H9 (cell line): ENCODE results near the gene RBM34. TPM values are rescaled to one million over a fixed set of nuclear protein-coding genes. Genes with fewer than 3 reads are reported as not detected.
A peak's percentile ranks its signal among the peaks of the same experiment; 100 is the strongest.

Experiments
- DNase-seq: peaks from one replicate; pipeline ENCODE4 v3.0.0-alpha.2; 2017
- H2AFZ ChIP-seq: one replicate; pipeline ENCODE4 v1.6.1; 2013; ENCODE audit warnings: mild to moderate bottlenecking, low read length, control low read depth, moderate library complexity
- H2AK5ac ChIP-seq: 2 replicates; pipeline ENCODE4 v1.6.1; 2013; ENCODE audit warnings: low read length, control low read depth, mixed read lengths; ENCODE audit not compliant: insufficient read length
- H2BK120ac ChIP-seq: one replicate; pipeline ENCODE4 v1.6.1; 2013; ENCODE audit warnings: low read depth, mild to moderate bottlenecking, low read length, control low read depth, inconsistent platforms; ENCODE audit not compliant: poor library complexity, severe bottlenecking
- H2BK12ac ChIP-seq: 2 replicates; pipeline ENCODE4 v1.6.1; 2013; ENCODE audit warnings: low read length, control low read depth, mixed read lengths, low read depth; ENCODE audit not compliant: insufficient read length
- H2BK15ac ChIP-seq: 2 replicates; pipeline ENCODE4 v1.6.1; 2013; ENCODE audit warnings: low read depth, low read length, control low read depth
- H2BK20ac ChIP-seq: one replicate; pipeline ENCODE4 v1.6.1; 2013; ENCODE audit warnings: low read depth, mild to moderate bottlenecking, low read length, control low read depth, inconsistent platforms; ENCODE audit not compliant: poor library complexity, severe bottlenecking
- H2BK5ac ChIP-seq: 2 replicates; pipeline ENCODE4 v1.6.1; 2013; ENCODE audit warnings: low read length, control low read depth, mixed read lengths; ENCODE audit not compliant: insufficient read length
- H3K14ac ChIP-seq: 2 replicates; pipeline ENCODE4 v1.6.1; 2013; ENCODE audit warnings: low read length, control low read depth; ENCODE audit not compliant: insufficient read depth
- H3K18ac ChIP-seq: 2 replicates; pipeline ENCODE4 v1.6.1; 2013; ENCODE audit warnings: low read depth, mild to moderate bottlenecking, mixed read lengths, low read length, control low read depth; ENCODE audit not compliant: insufficient read length
- H3K23ac ChIP-seq: 2 replicates; pipeline ENCODE4 v1.6.1; 2013; ENCODE audit warnings: low read length, control low read depth, mixed read lengths, low read depth; ENCODE audit not compliant: insufficient read length
- H3K23me2 ChIP-seq: 2 replicates; pipeline ENCODE4 v1.6.1; 2013; ENCODE audit warnings: low read depth, mild to moderate bottlenecking, mixed read lengths, low read length, control low read depth; ENCODE audit not compliant: insufficient read length, poor library complexity, severe bottlenecking
- H3K27ac ChIP-seq: 2 replicates; pipeline ENCODE4 v1.5.1; 2013; ENCODE audit warnings: low read length, control low read depth, mixed read lengths, low read depth; ENCODE audit not compliant: insufficient read length
- H3K27me3 ChIP-seq: 2 replicates; pipeline ENCODE4 v1.6.1; 2013; ENCODE audit warnings: low read length, control low read depth, inconsistent platforms; ENCODE audit not compliant: insufficient read depth
- H3K4ac ChIP-seq: 2 replicates; pipeline ENCODE4 v1.6.1; 2013; ENCODE audit warnings: low read depth, mild to moderate bottlenecking, control low read depth, inconsistent platforms, low read length, moderate library complexity
- H3K4me1 ChIP-seq: 2 replicates; pipeline ENCODE4 v1.6.1; 2013; ENCODE audit warnings: low read length, control low read depth, inconsistent platforms; ENCODE audit not compliant: insufficient read depth
- H3K4me2 ChIP-seq: 2 replicates; pipeline ENCODE4 v1.6.1; 2013; ENCODE audit warnings: low read length, control low read depth, mixed read lengths; ENCODE audit not compliant: insufficient read length, insufficient read depth
- H3K56ac ChIP-seq: 2 replicates; pipeline ENCODE4 v1.6.1; 2013; ENCODE audit warnings: low read depth, mild to moderate bottlenecking, mixed read lengths, low read length, control low read depth; ENCODE audit not compliant: insufficient read length
- H3K79me1 ChIP-seq: 2 replicates; pipeline ENCODE4 v1.6.1; 2013; ENCODE audit warnings: low read depth, mild to moderate bottlenecking, moderate library complexity, low read length, control low read depth, inconsistent platforms; ENCODE audit not compliant: insufficient read depth, poor library complexity, severe bottlenecking
- H3K79me2 ChIP-seq: 2 replicates; pipeline ENCODE4 v1.6.1; 2013; ENCODE audit warnings: low read length, control low read depth, inconsistent platforms; ENCODE audit not compliant: insufficient read depth
- H3K9ac ChIP-seq: 2 replicates; pipeline ENCODE4 v1.6.1; 2013; ENCODE audit warnings: low read length, control low read depth, mixed read lengths; ENCODE audit not compliant: insufficient read length; ENCODE audit errors: extremely low read depth
- H3K9me3 ChIP-seq: one replicate; pipeline ENCODE4 v1.6.1; 2013; ENCODE audit warnings: low read depth, low read length, inconsistent platforms; ENCODE audit not compliant: control insufficient read depth
- H3T11ph ChIP-seq: one replicate; pipeline ENCODE4 v1.6.1; 2013; ENCODE audit warnings: mild to moderate bottlenecking, low read length, control low read depth, inconsistent platforms
- H4K20me1 ChIP-seq: one replicate; pipeline ENCODE4 v1.6.1; 2013; ENCODE audit not compliant: control insufficient read depth, insufficient read length, insufficient read depth
- H4K5ac ChIP-seq: 2 replicates; pipeline ENCODE4 v1.6.1; 2013; ENCODE audit warnings: low read depth, mild to moderate bottlenecking, mixed read lengths, low read length, control low read depth; ENCODE audit not compliant: insufficient read length
- H4K8ac ChIP-seq: replicated peaks from 2 replicates; pipeline ENCODE4 v1.6.1; 2013; ENCODE audit warnings: low read length, control low read depth, mixed read lengths, low read depth; ENCODE audit not compliant: insufficient read length
- H4K91ac ChIP-seq: 2 replicates; pipeline ENCODE4 v1.6.1; 2013; ENCODE audit warnings: low read depth, mild to moderate bottlenecking, moderate library complexity, mixed read lengths, low read length, control low read depth; ENCODE audit not compliant: insufficient read length
- H3K27ac Mint-ChIP-seq, 3 experiments: 2 replicates in 2 of 3; 3 replicates in 1 of 3; pipeline ENCODE4 v1.8.0; 2020 to 2021; ENCODE audit warnings: mixed read lengths in 3 of 3, mild to moderate bottlenecking in 1 of 3, moderate library complexity in 1 of 3
- H3K27me3 Mint-ChIP-seq: 2 replicates; pipeline ENCODE4 v1.8.0; 2021; ENCODE audit warnings: low read depth, mild to moderate bottlenecking, moderate library complexity, mixed read lengths
- H3K36me3 Mint-ChIP-seq, 3 experiments: 2 replicates in 2 of 3; 3 replicates in 1 of 3; pipeline ENCODE4 v1.8.0; 2020 to 2021; ENCODE audit warnings: low read depth in 3 of 3, mixed read lengths in 3 of 3; ENCODE audit not compliant: insufficient read depth in 1 of 3
- H3K4me1 Mint-ChIP-seq, 2 experiments: 2 replicates each; pipeline ENCODE4 v1.8.0; 2020; ENCODE audit warnings: mixed read lengths in 2 of 2
- H3K4me3 Mint-ChIP-seq, 2 experiments: 2 replicates in 1 of 2; 3 replicates in 1 of 2; pipeline ENCODE4 v1.8.0; 2020 to 2021; ENCODE audit warnings: mild to moderate bottlenecking in 2 of 2, mixed read lengths in 2 of 2, moderate library complexity in 1 of 2
- H3K9me3 Mint-ChIP-seq, 2 experiments: 2 replicates in 1 of 2; 3 replicates in 1 of 2; pipeline ENCODE4 v1.8.0; 2020; ENCODE audit warnings: mild to moderate bottlenecking in 2 of 2, mixed read lengths in 2 of 2, moderate library complexity in 1 of 2
- CTCF ChIP-seq: fragments of 200-600 bp; sonication (generic); conservative IDR thresholded peaks from 3 replicates; pipeline ENCODE4 v1.8.0; 2021; ENCODE audit warnings: antibody characterized with exemption, mild to moderate bottlenecking
- WGBS: extraction: QIAGEN DNeasy Blood & Tissue Kit; methylation state at CpG from one replicate; pipeline ENCODE4 v1.1.7; 2013; ENCODE audit warnings: missing lambda C conversion rate, low lambda C conversion rate, mixed read lengths; ENCODE audit not compliant: insufficient read length; ENCODE audit errors: extremely low coverage; 5-methylcytosine and 5-hydroxymethylcytosine counted together
- total RNA-seq: library from RNA; stranded (reverse); gene quantifications from 2 replicates; pipeline ENCODE4 v1.2.1, GENCODE V29; 2021

RBM34 gene
- total RNA-seq, 1 experiment from 2014 or later: 121 TPM

- Mint-ChIP-seq H3K27me3 (no peaks in the 10 kb centered on the region), H3K4me3 (no peak overlapping the region), H3K4me1 (no peaks in the 10 kb centered on the region), H3K27ac (peak overlapping the region in 1 of 3 experiments; percentile 1; a peak in 2 of 7 replicates), H3K36me3 (peaks cover 32 to 82% (median 79%) of the 10 kb centered on the region in 3 experiments; a peak in 6 of 7 replicates), H3K9me3 (no peaks in the 10 kb centered on the region)
- H2BK15ac ChIP-seq: no peak overlapping the region
- no peak overlapping the region for H2BK12ac ChIP-seq
- no peak overlapping the region for H3K9ac ChIP-seq
- H3K14ac ChIP-seq: no peak overlapping the region
- H3K4me1 ChIP-seq: no peaks in the 10 kb centered on the region
- H3K18ac ChIP-seq: no peak overlapping the region
- no peak overlapping the region for H3K4ac ChIP-seq
- no peaks in the 10 kb centered on the region for H3K23me2 ChIP-seq
- H3T11ph ChIP-seq: no peak overlapping the region
- H2BK20ac ChIP-seq: no peak overlapping the region
- no peak overlapping the region for H3K27ac ChIP-seq
- H2AFZ ChIP-seq: no peak overlapping the region
- H4K91ac ChIP-seq: no peak overlapping the region
- no peak for TF ChIP-seq CTCF
- peaks cover 4% of the 10 kb centered on the region for H3K79me1 ChIP-seq
- no peaks in the 10 kb centered on the region for H4K20me1 ChIP-seq
- no peak overlapping the region for H2BK120ac ChIP-seq
- H3K79me2 ChIP-seq: no peaks in the 10 kb centered on the region
- no peak overlapping the region for H4K5ac ChIP-seq
- no peaks in the 10 kb centered on the region for H3K27me3 ChIP-seq
- H2AK5ac ChIP-seq: no peak overlapping the region
- no peak overlapping the region for H2BK5ac ChIP-seq
- no peak overlapping the region for H4K8ac ChIP-seq
- H3K23ac ChIP-seq: no peak overlapping the region
- H3K4me2 ChIP-seq: no peak overlapping the region
- H3K9me3 ChIP-seq: no peaks in the 10 kb centered on the region
- no peak for DNase-seq
- WGBS: no CpG with 5 or more reads among the region's 2 CpGs
- no peak overlapping the region for H3K56ac ChIP-seq
These were observed 10.0 kb downstream of the RBM34 start for GRCh38 chr1:235151033-235151432.
